Raji (cell line): Measurements from ENCODE around the gene NPLOC4.
A peak's percentile ranks its signal among the peaks of the same experiment; 100 is the strongest.

ENCODE experiments used
- POLR2A ChIP-seq: IDR thresholded peaks from 2 replicates; pipeline ENCODE4 v1.6.1; 2011; ENCODE audit warnings: low read depth, low read length, control low read depth; ENCODE audit not compliant: insufficient read depth

NPLOC4 gene

DNA sequence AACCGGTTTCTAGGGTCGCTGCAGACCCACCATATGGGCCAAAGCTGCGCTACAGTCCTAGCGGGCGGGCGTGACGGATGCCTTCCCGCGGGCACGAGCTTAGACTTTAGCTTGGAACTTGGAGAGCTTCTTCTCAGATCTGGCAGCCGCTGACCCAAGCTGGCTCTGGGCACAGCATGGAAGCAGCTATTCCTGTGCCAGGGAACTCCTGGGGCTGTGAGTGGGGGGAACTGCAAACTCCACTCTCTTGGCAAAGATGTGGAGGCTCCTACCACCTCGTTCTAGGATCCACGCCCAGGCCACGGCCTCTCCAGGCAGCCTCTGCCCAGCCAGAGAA, 93.6 kb downstream of the NPLOC4 start:
- TF ChIP-seq POLR2A, result no peak

DNA sequence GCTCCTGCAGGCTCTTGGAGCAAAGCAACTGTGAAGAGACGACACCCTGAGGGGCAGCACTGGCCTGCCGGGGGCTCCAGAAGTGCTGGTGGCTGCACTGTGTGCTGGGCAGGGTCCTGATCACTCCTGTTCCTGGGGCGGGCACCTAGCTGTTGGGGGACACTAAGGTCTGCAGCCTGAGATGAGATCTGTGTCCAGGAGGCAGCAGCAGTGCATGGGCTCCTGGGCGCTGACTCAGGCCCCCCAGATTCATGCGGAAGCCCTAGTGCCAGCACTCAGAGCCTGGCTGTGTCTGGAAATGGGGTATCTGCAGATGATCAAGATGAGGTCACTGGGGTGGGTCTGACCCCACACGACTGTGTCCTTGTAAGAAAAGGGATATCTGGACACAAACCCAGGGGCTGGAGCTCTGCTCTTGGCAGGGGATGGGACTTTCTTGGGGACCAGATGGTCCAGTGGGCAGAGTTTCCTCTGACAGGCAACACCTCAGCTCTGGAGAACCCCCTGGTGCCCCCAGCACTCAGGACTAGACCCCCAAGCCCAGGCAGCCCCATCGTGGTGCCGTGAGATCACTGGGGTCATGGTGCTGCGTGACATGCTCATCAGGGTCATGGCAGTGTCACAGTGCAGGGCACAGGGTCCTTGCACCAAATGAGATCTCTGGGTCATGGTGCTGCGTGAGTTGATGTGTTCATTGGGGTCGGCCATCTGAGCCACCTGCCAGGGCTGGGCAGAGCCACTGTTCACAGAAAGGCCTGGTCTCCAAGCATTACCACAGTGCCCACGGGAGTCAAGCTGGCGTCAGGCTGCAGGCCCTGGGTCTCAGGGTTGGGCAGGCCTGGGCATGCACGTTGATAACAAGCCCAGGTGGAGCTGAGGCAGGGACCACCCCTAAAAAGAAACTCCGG, 94.2 kb downstream of the NPLOC4 start:
- TF ChIP-seq POLR2A, result no peak

DNA sequence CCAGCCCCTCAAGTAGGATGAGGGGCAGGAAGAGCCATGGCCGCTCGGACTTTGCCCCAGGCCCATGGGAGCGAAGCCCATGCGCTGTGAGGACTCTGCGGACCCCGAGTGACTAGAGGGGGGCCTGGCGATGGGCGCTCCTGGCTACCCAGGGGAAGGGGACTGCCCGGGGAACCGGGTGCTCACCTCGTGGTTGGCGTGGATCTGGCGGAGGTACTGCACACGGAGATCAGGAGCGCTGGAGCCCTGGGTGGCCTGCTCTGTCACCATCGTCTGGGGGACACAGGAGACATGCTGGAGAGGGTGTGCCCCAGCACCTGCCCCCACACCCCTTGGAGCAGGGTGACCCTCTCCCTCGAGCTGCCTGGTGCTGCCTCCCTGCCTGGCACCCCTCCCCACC, 95.8 kb downstream of the NPLOC4 start:
- no peak for TF ChIP-seq POLR2A

DNA sequence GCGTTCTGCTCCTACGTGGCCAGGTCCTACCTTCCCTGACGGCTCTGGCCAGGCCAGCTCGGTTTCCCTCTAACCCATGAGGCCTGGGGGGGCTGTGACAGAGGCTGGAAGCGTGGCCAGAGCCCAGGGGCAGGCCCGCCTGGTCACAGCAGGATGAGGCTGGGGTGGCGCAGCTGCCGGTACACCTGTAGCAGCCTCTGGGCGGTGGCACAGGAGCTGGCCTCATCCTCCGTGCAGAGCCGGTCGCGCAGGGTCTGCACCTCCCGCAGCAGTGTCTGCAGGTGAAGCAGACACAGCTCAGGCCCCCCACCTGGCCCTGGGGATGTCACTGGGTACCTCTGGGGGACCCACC, 96.3 kb downstream of the NPLOC4 start:
- TF ChIP-seq POLR2A, result no peak

DNA sequence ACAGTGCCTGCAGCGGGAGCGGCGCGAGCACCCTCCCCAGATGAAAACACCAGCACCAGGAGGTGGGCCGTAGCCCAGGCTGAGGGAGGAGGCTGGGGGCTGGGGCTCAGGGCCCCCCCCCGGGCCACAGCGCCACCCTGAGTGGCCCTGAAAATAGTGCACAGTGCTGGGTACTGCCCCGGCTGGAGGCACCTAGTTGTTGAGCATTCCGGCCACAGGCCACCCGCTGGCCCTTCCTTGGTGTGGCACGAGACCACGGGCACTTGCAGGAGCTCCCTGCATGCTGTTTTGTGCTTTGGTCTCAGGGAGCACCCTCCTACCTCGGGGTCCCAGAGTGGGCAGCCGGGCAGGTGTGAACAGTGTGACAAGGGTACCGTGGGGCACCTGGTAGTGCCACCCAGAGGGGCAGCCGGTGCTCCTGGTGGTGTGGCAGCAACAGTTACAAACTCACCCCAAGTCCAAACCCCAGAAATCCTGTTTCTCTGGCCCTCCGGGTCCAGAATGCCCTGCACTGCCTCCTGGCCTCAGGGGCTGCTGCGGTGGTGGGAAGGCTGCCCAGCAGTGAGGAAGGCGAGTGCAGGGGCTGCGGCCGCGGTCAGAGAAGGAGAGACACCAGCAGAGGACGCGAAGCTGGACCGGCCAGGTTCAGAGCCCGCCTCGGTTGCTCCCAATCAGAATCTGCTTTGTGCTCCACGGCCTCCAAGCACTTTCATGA, 96.8 kb downstream of the NPLOC4 start:
- TF ChIP-seq POLR2A, result no peak

DNA sequence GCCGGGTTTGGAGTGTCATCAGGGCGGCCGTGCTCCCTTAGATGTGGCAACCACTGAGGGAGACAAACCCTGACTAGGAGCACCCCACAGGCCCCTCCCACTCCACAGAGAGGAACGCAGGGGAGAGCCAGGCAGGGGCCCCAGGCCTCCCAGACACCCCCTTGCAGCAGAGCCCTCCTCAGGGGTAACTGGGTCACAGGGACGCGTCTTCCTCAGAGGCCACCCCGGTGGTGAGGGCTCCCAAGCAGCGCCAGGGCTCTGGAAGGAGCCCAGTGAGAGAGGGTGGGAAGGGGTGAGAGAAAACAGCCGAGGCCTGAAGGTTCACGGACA, 97.4 kb downstream of the NPLOC4 start:
- TF ChIP-seq POLR2A, result no peak

DNA sequence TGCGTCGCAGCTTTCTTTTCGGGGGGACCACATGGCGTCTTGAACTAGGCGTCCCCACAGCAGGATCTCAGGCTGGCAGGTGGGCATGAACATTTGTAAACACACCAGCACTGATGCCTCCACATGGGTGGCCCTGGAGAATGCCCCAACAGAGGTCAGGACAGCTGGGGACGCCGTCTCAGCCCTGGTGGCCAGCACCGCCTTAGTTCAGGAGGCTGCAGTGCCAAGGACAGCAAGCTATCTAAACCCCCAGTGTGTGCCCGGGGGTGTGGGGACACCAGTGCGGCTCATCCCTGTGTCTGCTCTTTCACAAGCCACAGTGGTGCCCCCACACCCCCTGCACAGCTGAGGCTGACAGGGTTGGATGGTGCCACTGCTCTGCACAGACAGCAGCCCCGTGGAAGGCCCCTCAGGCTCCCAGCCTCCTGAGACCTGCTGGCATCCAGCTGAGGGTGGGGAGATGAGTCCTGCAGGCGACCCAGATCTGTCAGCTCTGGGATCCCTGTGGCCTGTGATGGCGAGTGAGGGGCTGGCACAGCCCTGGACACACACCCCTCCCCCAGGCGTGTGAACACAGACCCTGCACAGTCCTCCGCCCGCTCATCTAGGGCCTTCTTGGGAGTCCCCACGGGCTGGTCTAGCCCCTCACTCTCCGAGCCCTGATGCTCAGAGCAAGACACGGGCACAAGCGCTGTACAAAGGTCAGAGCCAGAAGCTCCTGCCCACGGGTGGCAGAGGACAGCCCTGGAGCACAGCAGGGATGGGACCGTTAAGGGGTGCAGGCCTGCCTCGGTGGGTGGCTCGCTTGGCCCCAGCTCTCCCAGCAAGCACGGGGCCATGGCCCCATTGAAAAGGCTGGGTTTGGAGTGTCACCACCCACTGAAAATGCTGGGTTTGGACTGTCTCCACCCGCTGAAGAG, 98.0 kb downstream of the NPLOC4 start:
- no peak for TF ChIP-seq POLR2A

DNA sequence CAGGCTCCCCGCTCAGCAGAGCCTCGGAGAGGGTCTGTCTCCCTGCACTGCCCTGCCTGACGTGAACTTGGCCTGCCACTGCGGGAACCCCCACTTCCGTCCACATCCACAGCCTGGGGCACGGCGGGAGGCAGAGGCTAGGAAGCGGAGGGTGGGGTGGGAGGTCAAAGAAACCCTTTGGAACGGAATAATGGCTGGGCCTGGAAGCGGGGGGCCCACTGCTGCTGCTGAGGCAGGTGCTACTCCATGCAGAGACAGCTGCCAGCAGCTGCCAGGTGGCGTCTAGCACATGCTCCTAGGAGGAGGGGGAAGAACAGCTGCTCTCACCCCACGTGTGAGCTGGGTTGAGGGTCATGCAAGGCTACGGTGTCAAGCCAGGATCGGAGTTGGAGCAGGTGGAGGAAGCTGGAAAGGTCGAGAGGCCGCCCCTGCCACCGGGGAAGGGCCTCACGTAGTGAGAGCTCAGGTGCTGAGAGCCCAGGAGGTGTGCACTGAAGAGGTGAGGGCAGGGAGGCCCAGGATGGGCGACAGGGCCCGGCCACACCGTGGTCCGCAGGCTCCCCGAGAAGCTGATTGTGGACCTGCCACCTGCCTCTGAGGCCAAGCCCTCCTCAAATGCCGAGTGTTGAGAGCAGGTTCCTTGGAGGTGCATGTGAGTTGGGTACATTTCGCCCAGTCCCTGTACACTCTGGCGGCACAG, 98.9 kb downstream of the NPLOC4 start:
- 0 out of 2 replicates have a peak, but pooled peaks have one; percentile 12 for TF ChIP-seq POLR2A

DNA sequence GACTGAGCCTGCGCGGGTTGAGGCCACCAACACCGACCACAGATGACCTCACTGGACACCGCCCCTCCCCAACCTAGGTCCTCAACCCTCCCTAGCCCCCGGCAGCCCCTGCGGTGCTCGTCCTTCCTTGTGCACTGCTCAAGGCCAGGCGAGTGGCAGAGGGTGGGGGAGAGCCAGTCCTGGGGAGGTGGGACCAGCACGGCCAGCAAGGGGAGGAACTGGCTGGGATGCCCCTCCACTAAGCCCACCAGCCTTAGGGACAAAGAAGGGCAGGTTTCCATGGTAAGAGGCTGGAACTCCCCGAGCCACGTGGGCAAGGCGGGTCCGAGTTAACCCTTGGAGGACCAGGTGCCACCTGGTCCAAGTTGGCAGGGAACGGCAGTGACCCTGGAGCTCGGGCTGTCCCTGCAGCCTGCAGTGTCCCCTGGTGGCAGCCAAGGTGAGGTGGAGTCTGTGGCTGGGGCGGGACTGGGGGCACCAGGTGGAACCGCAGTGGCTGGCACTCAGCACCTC, 99.5 kb downstream of the NPLOC4 start:
- TF ChIP-seq POLR2A, result 0 out of 2 replicates have a peak, but pooled peaks have one; percentile 29

DNA sequence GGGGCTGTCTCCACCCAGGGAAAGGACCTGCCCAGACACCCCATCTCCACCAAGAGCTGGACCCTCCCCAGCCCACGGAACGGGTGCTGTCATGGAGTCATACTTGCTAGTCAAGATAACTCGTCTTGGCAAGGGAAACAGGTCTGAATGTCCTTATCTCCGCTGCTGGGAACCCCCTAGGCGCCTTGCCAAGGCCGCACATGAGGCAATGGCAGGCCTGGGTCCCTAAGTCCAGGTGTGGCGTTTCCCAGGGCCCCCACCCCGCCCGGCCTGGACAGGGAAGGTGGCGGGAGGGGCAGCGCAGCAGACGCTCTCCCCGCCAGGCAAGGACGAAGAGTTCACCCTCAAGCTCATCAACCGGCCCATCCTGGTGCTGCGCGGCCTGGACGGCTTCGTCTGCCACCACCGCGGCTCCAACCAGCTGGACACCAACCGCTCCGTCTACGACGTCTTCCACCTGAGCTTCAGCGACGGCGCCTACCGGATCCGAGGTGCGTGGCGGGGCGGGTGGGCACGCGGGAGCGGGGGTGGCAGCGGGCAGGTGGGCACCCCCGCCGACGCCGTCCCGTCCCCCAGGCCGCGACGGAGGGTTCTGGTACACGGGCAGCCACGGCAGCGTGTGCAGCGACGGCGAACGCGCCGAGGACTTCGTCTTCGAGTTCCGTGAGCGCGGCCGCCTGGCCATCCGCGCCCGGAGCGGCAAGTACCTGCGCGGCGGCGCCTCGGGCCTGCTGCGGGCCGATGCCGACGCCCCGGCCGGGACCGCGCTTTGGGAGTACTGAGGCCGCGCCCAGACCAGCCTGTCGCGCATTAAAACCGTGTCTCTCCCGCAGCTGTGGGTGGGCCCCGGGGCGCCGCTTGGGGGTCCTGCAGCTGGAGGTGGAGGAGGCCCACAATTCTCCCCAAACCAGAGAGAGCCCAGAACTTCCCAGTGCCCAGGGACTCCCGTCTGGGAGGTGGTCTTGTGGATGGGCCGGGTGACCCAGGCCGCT, 100.3 kb downstream of the NPLOC4 start:
- TF ChIP-seq POLR2A, result no peak

DNA sequence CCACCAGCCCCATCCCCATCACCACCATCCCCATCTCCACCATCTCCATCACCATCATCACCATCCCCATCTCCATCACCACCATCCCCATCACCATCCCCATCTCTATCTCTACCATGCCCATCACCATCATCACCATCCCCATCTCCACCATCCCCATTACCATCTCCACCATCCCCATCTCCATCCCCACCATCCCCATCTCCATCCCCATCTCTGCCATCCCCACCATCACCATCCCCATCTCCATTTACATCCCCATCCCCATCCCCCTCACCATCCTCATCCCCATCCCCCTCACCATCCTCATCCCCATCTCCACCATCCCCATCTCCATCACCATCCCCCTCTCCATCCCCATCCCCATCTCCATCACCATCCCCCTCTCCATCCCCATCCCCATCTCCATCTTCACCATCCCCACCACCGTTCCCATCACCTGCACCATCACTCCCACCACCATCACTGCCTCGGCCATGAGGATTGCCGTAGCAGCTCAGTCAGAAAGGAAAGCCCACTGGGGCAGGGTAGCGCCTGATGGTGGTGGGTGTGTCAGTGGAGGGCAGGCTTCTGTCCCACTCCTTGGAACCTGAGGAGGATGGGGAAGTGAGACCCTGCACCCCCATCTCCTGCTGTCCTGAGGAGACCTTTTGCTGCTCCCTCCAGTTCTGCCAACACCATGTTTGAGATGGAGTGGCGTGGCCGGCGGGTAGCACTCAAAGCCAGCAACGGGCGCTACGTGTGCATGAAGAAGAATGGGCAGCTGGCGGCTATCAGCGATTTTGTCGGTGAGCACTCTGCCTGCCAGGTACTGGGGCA, 101.2 kb downstream of the NPLOC4 start:
- no peak; the same call in 1 of the 2 replicates for TF ChIP-seq POLR2A

DNA sequence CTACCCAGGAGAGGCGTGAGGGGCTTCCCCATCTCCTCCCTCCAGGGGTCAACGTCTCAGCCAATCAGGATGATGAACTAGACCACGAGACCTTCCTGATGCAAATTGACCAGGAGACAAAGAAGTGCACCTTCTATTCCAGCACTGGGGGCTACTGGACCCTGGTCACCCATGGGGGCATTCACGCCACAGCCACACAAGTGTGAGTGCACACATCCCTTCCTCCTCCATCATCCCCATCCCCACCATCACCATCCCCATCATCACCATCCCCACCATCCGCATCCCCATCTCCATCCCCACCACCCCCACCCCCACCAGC, 101.9 kb downstream of the NPLOC4 start:
- TF ChIP-seq POLR2A, result no peak
